Measurements from ENCODE around the gene ELP1. TPM values are rescaled to one million over a fixed set of nuclear protein-coding genes. Genes with fewer than 3 reads are reported as not detected.

The ELP1 gene
- total and polyA plus RNA-seq, 2 experiments from 2014 or later = 9.1 to 46.3 TPM

GRCh38 chr9:108961151-108961550 is 27.2 kb upstream of the ELP1 start (continued):
- TF ChIP-seq ZNF462 (CRISPR knock-in tag; IDR thresholded peaks at IDR 0.05) = no peak
- no peak for TF ChIP-seq NANOG (IDR thresholded peaks at IDR 0.05; ENCODE audit: borderline replicate concordance)
- TF ChIP-seq JUNB (IDR thresholded peaks at IDR 0.05; ENCODE audit: unreplicated experiment) = no peak
- no peak for TF ChIP-seq POLR2AphosphoS5 (IDR thresholded peaks at IDR 0.05; ENCODE audit: low read depth)
- TF ChIP-seq EZH2phosphoT487 (IDR thresholded peaks at IDR 0.05; ENCODE audit: unreplicated experiment) = no peak
- TF ChIP-seq CREB1 (CRISPR knock-in tag; IDR thresholded peaks at IDR 0.05; ENCODE audit: low read depth) = no peak

- DNase-seq (ENCODE audit: low spot score) (no peak), ATAC-seq (no peak)
- Histone ChIP-seq H3F3A (replicated peaks; ENCODE audit: low read depth) (no peaks in the 10 kb centered on the region), H3K4me2 (no peak overlapping the region), H2AFZ (no peak overlapping the region), H3K79me2 (replicated peaks; ENCODE audit: insufficient read depth) (no peaks in the 10 kb centered on the region), H3K4me3 (no peak overlapping the region), H3K4me1 (ENCODE audit: insufficient read depth) (no peaks in the 10 kb centered on the region), H3K27ac (ENCODE audit: low read depth) (no peak overlapping the region), H3K27me3 (ENCODE audit: insufficient read depth) (no peaks in the 10 kb centered on the region), H4K20me1 (replicated peaks; ENCODE audit: insufficient read depth) (peaks cover 10% of the 10 kb centered on the region), H3K36me3 (ENCODE audit: insufficient read depth) (no peaks in the 10 kb centered on the region; the same call in 1 of the 2 replicates), H3K9me2 (ENCODE audit: insufficient read depth) (no peaks in the 10 kb centered on the region)
- no peaks in the 10 kb centered on the region for H3K27me3 Mint-ChIP-seq (ENCODE audit: insufficient read depth, low read depth, poor library complexity)
- H3K9me3 Mint-ChIP-seq = no peaks in the 10 kb centered on the region
- H3K27ac Mint-ChIP-seq = no peak overlapping the region
- H3K4me1 Mint-ChIP-seq = no peaks in the 10 kb centered on the region
- H3K4me3 Mint-ChIP-seq = no peak overlapping the region
- H3K36me3 Mint-ChIP-seq (ENCODE audit: low read depth) = peaks cover 2% of the 10 kb centered on the region; the same call in 2 of the 3 replicates
- TF ChIP-seq REST (IDR thresholded peaks at IDR 0.05; ENCODE audit: unreplicated experiment) (no peak), JUNB (IDR thresholded peaks at IDR 0.05; ENCODE audit: unreplicated experiment) (no peak)
Measured at GRCh38 chr9:108960331-108960730, 26.4 kb upstream of the ELP1 start.

Data from GM23338 (cell line).